GM12874 (cell line): ENCODE results near the gene CD207.

Source experiments
- TF ChIP-seq, protein P1 (sequence below): IDR thresholded peaks from 2 replicates; pipeline ENCODE4 v1.5.1; 2011; ENCODE audit warnings: low read depth, mild to moderate bottlenecking, control low read depth, low read length, moderate library complexity; ENCODE audit not compliant: insufficient read depth

CD207 gene

DNA sequence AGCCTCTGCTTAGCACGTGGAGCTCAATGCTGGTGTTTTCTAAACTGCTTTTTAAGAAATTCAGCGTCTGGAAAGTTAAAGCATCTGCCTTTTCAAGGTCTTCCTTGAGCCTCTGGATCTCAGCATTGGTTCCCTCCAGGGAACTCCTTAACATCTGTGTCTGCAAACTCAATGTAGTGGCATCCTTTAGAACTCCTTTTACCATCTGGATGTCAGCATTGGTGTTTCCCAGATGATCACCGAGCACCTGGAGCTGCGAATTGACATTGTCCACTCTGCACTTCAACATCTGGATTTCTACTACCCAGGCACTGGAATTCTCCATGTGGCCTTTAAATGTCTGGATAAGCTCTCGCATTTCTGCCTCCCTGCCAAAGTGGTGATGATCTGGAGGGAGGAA, 18.9 kb downstream of the CD207 start:
- TF ChIP-seq, protein P1, sequence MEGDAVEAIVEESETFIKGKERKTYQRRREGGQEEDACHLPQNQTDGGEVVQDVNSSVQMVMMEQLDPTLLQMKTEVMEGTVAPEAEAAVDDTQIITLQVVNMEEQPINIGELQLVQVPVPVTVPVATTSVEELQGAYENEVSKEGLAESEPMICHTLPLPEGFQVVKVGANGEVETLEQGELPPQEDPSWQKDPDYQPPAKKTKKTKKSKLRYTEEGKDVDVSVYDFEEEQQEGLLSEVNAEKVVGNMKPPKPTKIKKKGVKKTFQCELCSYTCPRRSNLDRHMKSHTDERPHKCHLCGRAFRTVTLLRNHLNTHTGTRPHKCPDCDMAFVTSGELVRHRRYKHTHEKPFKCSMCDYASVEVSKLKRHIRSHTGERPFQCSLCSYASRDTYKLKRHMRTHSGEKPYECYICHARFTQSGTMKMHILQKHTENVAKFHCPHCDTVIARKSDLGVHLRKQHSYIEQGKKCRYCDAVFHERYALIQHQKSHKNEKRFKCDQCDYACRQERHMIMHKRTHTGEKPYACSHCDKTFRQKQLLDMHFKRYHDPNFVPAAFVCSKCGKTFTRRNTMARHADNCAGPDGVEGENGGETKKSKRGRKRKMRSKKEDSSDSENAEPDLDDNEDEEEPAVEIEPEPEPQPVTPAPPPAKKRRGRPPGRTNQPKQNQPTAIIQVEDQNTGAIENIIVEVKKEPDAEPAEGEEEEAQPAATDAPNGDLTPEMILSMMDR = no peak

DNA sequence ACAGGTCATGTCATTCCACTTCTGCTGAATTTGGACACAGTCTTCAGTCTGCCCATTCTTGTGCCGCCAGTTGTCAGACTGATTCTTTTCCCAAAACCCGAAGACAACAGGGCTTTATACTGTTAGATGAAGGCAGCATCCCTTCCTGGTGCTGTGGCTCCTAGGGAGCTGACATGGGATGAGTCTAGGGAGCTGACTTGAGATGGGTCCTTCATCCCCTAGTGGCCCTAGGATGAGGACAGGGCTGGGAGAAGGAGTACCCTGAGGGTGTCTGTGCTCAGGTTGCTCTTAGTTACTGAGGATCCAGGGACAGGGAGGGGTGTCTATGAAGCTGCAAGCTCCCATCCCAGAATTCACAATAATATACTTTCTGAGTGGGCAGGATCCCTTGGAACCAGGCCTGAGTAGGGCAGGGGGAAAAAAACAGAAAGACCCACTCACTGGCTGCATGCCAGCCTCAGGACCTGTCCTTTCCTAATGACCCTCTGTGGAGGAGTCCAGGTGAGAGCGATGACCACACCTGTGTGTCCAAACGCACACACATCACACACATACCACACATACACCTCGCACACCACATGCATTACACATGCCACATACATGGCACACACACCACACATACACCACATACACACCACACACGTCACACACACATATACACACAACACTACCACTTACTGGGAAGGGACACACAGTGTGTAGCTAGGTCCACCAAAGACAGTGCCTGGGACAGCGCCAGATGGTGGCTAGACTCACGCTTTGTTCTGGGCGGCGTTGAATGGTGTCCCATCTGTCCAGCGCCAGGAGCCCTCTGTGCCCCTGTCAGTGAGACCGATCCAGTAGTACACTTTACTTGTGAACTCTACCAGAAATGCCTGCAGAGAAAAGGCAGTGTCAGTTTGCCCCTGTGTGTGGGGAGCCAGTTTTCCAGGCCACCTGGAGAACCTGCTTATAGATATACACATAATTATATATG, 26.3 kb downstream of the CD207 start:
- TF ChIP-seq, protein P1 = no peak

DNA sequence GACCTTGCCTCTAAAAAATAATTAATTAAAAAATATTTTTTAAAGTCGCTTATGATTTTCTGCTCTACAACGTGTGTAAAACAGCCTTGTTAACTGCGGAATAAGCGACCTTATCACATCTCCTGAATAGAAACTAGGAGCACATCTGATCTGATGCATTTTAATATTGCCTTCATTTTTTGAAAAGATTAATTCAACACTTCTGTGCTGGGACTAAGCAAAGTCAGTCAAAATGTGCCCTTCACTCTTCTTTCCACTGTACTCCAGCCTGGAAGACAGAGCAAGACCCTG, 27.8 kb downstream of the CD207 start:
- TF ChIP-seq, protein P1 = no peak

DNA sequence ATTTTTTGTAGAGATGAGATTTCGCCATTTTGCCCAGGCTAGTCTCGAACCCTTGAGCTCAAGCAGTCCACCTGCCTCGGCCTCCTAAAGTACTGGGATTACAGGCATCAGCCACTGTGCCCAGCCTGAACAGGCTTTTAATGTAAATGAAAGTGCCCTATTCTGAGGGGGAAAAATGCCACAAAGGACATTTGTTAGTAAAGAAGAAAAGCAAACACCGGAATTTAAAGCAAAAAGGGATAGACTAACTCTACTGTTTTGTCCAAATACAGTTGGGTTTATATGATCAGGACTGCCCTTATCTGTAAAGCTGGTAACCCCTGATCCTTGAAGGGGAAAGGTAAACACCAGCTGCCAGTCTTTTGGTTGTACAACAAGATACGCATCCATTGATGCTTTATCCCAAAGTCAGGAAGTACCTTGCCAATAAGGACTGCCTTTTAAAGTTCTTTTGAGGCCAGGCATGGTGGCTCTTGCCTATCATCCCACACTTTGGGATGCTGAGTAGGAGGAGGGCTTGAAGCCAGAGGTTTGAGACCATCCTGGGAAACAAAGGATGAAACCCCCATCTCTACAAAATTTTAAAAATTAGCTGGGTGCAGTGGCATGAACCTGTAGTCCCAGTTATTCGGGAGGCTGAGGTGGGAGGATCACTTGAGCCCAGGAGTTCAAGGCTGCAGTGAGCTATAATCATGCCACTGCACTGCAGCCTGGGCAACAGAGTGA, 28.4 kb downstream of the CD207 start:
- TF ChIP-seq, protein P1 = no peak

DNA sequence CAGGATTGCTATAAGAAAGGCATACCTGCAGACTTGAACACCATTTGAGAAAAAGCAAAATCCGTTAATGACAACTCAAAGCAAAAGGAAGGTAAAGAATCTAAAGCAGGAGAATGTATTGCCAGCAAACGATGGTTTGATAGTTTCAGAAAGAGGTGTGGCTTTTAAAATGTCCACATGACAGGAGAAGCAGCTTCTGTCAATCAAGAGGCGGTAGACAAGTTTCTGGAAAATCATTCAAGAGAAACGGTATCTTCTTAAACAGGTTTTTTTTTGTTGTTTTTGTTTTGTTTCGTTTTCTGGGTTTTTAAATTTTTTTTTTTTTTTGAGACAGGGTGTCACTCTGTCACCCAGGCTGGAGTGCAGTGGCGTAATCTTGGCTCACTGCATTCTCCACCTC, 29.0 kb downstream of the CD207 start:
- TF ChIP-seq, protein P1 = no peak

DNA sequence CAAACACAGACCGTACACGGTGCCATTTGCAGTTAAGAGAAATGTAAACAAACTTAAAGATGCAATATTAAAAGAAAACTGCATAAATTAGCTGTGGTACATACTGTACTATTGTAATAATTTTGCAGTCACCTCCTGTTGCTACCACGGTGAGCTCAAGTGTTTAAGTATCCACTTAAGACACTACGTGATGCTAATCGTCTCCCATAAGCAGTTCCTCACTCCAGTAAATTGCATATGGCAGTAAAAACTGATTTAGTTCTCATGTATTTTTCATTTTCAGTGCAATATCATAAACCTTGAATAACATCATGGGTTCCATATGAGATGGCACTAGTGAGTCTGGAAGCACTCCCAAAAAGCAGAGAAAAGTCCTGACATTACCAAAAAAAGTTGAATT, 29.6 kb downstream of the CD207 start:
- TF ChIP-seq, protein P1 = no peak

DNA sequence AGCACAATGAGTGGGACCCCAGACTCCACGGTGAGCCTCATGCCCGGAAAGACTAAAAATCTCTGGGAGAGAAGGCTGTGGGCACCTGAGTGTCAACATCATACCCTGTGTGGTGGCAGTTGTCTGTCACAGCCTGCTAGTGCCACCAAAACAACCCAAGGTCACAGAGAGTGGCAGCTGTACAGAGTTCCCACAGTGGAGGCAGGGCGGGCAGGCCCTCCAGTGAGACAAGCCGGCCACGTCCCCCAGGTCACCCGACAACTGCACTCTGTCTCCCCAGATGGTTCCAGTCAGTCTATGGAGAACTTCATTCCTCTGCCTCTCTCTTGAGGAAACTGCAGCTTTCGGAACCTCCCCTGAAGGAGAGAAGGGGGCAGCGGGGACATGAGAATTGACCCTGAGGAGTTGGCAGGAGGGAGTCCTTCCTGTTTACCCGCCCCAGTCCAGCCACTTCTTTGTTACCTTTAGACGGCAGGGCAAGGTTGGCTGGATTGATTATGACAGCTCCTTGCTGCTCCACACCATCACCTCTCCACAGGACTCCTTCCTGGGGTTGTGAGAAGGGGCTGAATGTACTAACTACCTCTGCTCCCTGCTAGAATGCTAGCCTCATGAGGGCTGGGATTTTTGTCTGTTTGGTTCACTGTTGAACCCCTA, 33.9 kb downstream of the CD207 start:
- TF ChIP-seq, protein P1 = no peak
